ENCODE data around the gene IGSF3.

- TF ChIP-seq PATZ1 (CRISPR knock-in tag; IDR thresholded peaks at IDR 0.05; ENCODE audit: borderline replicate concordance) (no peak), ZFP30 (CRISPR knock-in tag; IDR thresholded peaks at IDR 0.05) (no peak)
Observed at GRCh38 chr1:116716391-116716790, 48.9 kb upstream of the IGSF3 start.

Measured in SK-N-SH treated with all-trans-retinoic acid at 6 μM for 48 hours (cell line).